Lower leg skin (tissue), 4 donors: ENCODE data around the gene MUCL1. TPM values are rescaled to one million over a fixed set of nuclear protein-coding genes. Genes with fewer than 3 reads are reported as not detected.
"Not testable (repeated sequence)": the region's sequence is repeated elsewhere in the genome, so short reads cannot be mapped to it uniquely, and the experiment has no call there.

ENCODE experiments used
- DNase-seq, 2 donors: peaks; one replicate each; pipeline ENCODE4 v3.0.0-alpha.2; 2019; ENCODE audit warnings: low spot score in 2 of 2
- H3K4me3 ChIP-seq: fragments of 200-600 bp; sonication (generic); 2 replicates; pipeline ENCODE4 v1.5.1; 2017; ENCODE audit warnings: mild to moderate bottlenecking, low read depth; ENCODE audit not compliant: poor library complexity, severe bottlenecking
- CTCF ChIP-seq, 3 donors: fragments of 450-650 bp; IDR thresholded peaks; one replicate each; pipeline ENCODE4 v1.5.1; 2016; ENCODE audit warnings: antibody characterized with exemption in 3 of 3, mild to moderate bottlenecking in 3 of 3, moderate library complexity in 2 of 3
- POLR2A ChIP-seq, 2 donors: fragments of 450-650 bp; IDR thresholded peaks; one replicate each; pipeline ENCODE4 v1.6.1; 2016 to 2017; ENCODE audit warnings: antibody characterized with exemption in 2 of 2, mild to moderate bottlenecking in 1 of 2, moderate library complexity in 1 of 2
- WGBS, 2 donors: methylation state at CpG; one replicate each; pipeline ENCODE4 v1.1.5; 2018; 5-methylcytosine and 5-hydroxymethylcytosine counted together
- intact Hi-C: fragments of 100-400 bp; cut with DNase I; formaldehyde crosslinking; loops from one replicate; pipeline ENCODE4 v1.15.0; 2023; ENCODE audit warnings: low total_unique reads
- total RNA-seq, 4 donors: library from RNA; depleted of rRNA; stranded (reverse); fragments of >200 nt; gene quantifications; one replicate each; pipeline ENCODE4 v1.1.0, GENCODE V29; 2016

Gene MUCL1
- total RNA-seq, 4 donors from 2014 or later, result 114 to 1,631 (median 631) TPM

GRCh38 chr12:54879579-54879978, 25.3 kb downstream of the MUCL1 start:
- H3K4me3 ChIP-seq, result no peak overlapping the region
- intact Hi-C loops, result no loop called here
- no peak for TF ChIP-seq CTCF (IDR thresholded peaks at IDR 0.05)
- DNase-seq, result no peak

GRCh38 chr12:54882079-54882478, 27.8 kb downstream of the MUCL1 start:
- intact Hi-C loops, result no loop called here
- no peak overlapping the region for H3K4me3 ChIP-seq
- TF ChIP-seq POLR2A (IDR thresholded peaks at IDR 0.05) (no peak), CTCF (IDR thresholded peaks at IDR 0.05) (no peak)
- no peak for DNase-seq
- WGBS, 2 donors, result 69 to 72% methylated on average over 2 of the region's 2 CpGs

- intact Hi-C loops, result not testable (repeated sequence)
Measured at GRCh38 chr12:54882597-54882996, 28.3 kb downstream of the MUCL1 start.

GRCh38 chr12:54888428-54888827, 34.1 kb downstream of the MUCL1 start:
- 87 to 90% methylated on average over 10 to 11 of the region's 11 CpGs for WGBS, 2 donors
- intact Hi-C loops, DNase-seq: not testable (repeated sequence)

More at GRCh38 chr12:54882597-54882996, 28.3 kb downstream of the MUCL1 start:
- H3K4me3 ChIP-seq, DNase-seq: not testable (repeated sequence)
- WGBS, 2 donors, result 58 to 81% methylated on average over 1 of the region's 1 CpG

GRCh38 chr12:54890339-54890738, 36.0 kb downstream of the MUCL1 start:
- no peak overlapping the region for H3K4me3 ChIP-seq
- TF ChIP-seq POLR2A (IDR thresholded peaks at IDR 0.05) (no peak), CTCF (IDR thresholded peaks at IDR 0.05) (no peak)
- DNase-seq, result no peak
- intact Hi-C loops, result no loop called here
- WGBS, 2 donors, result 87 to 94% methylated on average over 3 of the region's 3 CpGs

More at GRCh38 chr12:54888428-54888827, 34.1 kb downstream of the MUCL1 start:
- not testable (repeated sequence) for H3K4me3 ChIP-seq

- H3K4me3 ChIP-seq, result no peak overlapping the region
- intact Hi-C loops, result no loop called here
- WGBS, 2 donors, result 72 to 75% methylated on average over 3 of the region's 3 CpGs
- DNase-seq, result no peak
- TF ChIP-seq CTCF (IDR thresholded peaks at IDR 0.05), result no peak
Measured at GRCh38 chr12:54891717-54892478, 37.6 kb downstream of the MUCL1 start.

Other genes starting within 250 kb of the MUCL1 start
- under 1 TPM in 1 of 4 donors, not detected in 3; 0.68 TPM for gene LACRT, start 219.6 kb upstream of the MUCL1 start, total RNA-seq
- 1,000 to 10,000 TPM in 3 of 4 donors, 100 to 1,000 TPM in 1; 449 to 9,764 (median 1,589) TPM for gene DCD, start 206.2 kb upstream of the MUCL1 start, total RNA-seq
- under 1 TPM in 1 of 4 donors, not detected in 3; 0.68 TPM for gene TESPA1, start 130.2 kb downstream of the MUCL1 start, total RNA-seq
- gene NEUROD4, start 165.5 kb downstream of the MUCL1 start, total RNA-seq, result not detected